Effector CD4-positive, alpha-beta T cell (primary cell): ENCODE data around the gene ARL15.
"Not testable (repeated sequence)": the region's sequence is repeated elsewhere in the genome, so short reads cannot be mapped to it uniquely, and the experiment has no call there.

Source experiments
- DNase-seq: peaks from one replicate; pipeline ENCODE4 v3.0.0-alpha.2; 2020

Gene ARL15

DNA sequence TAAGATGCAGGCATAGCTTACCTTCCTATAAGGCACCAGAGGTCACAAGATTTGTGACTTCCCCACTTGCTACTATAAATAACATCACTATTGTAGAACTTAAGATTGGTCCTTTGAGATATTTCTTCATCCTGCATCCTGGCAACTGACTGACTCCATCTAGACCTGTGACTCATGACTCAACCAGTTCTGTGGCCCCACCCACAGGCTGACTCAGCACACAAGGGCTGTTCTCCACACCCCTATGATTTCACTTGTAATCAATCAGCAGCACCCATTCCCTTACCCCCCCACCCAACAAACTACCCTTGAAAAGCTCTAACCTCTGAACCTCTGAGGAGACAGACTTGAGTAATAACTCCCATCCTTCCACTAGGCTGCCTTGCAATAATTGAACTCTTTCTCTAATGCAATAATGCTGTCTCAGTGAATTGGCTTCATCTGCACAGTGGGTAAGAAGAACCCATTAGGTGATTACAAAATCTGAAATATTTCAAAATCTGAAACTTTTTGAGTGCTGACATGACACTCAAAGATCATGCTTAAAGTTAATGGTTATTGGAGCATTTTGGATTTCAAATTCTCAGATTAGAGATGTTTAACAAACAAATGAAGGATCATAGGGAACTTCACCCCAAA is 296.7 kb downstream of the ARL15 start:
- DNase-seq, result no peak

DNA sequence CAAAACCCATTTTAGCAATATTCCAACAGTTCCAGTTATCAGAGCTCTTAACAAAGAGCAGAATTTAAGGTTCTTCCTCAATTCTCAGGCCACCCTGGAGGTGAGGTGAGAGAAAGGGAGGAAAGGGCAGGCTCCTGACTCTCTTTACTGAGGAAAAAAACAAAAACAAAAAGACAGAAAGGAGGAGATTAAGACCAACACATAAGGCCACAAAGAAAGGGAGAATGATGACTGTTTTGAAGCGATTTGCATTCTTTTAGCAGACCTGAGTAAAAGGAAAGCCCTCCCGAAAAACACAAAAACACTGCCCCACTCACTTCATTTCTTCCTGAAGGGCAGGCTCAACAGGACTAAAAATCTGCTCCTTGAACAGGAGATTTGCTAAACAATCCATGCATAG is 300.5 kb downstream of the ARL15 start:
- no peak for DNase-seq

DNA sequence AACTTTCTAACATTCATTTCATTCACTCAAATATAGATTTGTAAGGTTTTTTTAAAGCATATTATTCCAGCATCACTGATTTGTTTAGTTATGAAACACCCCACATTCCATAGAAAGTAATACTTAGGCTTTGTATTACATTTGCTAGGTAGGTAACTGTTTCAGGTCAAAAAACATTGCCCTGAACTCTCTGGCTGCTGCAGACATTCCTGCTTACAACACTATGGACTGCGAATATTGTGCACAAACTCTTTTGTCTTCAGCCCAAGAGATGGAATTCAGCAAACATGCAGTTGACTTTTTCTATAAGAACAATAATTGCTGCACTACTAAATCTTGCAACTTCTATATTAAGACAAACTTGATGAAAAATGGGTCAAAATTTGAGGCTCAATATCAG is 301.0 kb downstream of the ARL15 start:
- DNase-seq, result no peak

DNA sequence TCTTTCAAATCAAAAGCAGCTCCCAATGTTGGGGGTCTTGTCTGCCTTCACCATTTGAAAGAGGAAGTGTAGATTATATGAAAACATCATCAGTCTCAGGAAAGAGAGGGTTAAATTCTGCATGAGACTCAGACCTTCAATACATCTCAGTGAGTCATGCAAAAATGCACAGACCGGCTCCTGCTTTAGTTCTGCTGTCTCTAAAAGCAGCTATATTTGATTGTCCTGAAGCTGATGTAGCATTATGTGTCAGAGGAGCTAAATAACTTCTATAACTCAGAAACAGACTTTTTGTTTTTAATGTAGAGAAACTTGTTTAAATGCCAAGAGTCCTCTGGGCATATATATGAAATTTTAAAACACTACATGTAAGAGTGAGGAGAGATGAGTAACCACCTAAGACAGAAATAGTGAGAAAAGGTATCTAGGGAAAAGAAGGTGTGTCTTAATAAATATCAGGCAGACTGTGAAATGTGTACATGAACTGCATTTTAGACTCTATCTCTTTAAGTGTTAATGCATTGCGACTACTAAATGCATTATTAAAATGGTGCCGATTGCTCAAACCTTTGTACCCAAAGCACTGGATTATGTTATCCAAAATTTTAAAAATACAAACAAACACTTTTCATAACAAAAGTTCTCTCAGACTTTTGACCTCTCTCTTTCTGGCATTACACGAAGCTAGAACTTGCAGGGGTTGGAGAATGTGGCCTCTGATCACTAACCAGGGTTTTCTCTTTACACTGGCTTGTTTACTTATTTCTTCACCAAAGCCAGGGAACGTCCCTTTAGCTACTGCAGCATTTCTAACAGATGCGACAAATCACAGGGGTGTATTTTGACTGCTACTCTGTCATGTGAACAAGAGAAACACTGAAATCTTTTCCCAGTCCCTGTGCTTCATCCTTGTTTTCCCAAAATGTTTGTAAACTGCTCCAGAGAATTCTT is 302.3 kb downstream of the ARL15 start:
- no peak for DNase-seq

DNA sequence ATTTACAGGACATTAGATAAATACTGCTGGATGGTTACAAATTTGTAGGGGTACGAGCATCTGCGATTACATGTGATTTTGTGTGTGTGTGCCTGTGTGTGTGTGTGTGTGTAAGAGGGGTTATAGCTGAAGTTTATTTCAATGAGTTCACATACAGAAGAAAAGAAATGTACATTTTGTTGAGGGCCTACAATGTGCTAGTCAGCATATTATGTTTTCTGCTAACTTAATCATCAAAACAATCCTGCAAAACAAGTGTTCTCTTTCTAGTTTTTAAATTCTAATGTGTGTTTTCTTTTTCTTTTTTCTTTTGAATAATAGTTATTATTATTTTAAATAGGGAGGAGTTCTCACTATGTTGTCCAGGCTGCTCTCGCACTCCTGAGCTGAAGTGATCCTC is 305.7 kb downstream of the ARL15 start:
- no peak for DNase-seq

DNA sequence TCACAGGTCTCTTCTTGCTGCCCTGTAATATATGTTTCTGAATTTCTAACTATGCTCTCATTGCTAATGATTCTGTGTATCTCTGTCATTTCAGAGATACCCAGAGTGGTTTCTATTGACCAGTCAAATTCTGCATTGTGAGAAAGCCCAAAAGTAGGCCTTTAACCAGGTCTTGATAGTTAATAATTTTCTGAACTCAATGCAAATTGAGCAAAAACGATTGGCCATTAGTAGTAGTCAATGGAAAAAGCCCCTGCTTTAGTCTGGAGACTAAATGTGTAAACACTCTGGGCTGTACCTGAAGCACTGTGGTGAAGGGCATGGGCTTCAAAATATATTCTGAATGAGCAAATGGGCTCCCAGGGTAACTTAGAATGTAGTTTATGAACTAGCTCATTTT is 307.6 kb downstream of the ARL15 start:
- no peak for DNase-seq

DNA sequence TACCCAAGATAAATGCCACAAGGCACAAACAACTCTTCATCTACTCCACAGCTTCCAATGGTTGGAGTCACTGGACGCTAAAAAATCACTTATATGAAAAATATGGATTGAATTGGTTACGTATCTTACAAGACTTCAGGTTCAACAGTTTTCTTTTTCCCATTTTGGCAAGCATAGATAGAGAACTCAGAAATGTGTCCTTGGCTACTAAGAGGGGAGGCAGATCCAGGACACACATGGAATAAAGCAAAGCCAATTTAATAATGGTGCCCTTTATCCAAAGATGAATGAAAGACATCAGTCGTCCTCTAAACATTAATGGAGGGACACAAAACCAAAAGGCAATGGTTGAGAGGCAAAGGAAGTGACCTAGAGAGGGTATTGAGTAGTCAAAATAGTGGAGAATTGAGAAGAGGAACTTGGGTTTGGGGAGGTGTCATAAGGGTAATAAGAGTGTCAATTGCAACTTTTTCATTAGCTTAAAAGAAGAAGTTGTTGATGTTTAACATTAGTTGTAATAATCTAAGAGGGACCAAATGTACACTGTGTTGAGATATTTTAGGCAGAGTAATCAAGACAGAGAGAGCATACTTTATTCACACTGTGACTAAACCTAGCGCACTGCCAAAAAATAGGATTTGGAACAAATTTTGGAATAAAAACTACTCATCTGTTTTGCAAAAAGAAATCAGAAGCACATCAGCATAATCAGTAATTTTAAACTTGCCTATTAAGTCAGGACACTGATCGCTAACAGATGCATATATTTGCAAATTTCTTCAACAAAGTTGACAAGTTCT is 308.2 kb downstream of the ARL15 start:
- DNase-seq, result no peak

DNA sequence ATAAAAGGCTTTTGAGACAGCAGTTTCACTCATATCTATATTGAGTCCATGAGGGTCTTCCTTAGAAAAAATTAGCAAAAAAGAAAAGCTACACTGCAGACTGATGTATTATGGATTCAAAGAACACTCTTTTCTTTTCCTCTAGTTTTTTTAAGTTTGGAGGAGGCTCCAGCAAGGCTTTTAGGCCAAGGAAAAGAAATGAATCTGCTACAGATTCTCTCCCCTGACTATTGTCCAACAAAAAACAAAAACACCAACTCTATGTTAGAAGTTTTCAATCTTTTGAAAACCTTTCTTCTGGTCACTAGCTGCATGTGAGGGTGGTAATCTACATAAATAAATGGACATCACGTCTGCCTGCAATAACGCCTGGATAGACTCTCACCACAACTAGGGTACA is 310.4 kb downstream of the ARL15 start:
- no peak for DNase-seq

DNA sequence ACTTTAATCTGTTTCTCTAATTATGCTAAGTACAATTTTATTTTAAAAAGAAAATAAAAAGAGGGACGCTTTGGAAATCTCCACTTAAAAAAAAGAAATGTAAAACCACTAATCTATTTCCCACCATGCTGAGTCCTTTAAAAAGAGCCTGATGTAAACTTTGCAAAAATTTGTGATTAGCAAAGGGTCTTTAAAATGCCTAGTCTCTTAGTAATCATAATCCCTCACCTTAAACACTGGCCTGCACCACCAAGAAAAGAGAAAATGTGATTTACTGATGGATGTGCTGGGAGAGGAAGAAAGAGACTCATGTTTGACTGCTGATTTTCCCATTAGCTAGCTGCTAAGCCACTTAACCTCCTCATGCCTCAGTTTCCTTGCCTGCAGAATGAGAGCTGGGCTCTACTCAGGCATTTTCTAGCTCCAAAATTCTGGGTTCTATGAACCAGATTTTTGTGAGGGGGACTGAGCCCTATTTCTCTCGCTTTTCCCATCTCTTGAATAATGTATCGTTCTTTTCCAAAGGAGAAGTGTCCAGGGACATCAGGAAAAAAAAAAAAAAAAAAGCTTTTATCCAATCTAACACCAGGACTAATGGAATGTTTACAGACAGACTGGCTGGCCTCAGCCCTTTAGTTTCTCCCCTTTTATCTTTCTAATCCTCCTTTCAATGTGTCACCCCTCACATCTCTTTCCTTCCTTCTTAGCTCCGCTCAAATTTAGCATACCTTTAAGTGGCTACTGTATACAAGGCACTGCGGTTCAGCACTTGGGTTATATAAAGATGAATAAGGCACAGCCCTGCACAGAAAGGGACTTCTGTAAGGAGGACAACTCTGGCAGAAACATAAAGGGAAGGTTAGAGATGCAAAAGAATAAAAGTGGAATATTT is 312.4 kb downstream of the ARL15 start:
- no peak for DNase-seq

DNA sequence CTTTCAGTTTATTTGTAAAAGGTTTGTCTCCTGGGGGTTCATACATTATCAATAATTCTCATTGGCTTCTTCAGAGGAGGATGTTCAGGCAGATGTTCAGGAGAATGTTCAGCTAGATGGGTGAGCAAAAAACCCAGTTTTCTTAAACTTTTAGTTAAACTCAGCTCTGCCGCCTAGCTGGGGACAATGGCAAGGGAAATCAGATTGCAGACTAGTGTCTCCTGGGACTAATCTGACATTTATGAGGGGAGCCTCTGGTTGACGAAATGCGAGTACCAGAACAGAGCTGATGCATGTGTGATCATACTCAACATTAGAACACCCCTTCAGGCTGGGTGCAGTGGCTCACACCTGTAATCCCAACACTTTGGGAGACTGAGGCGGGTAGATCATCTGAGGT is 314.4 kb downstream of the ARL15 start:
- no peak for DNase-seq

DNA sequence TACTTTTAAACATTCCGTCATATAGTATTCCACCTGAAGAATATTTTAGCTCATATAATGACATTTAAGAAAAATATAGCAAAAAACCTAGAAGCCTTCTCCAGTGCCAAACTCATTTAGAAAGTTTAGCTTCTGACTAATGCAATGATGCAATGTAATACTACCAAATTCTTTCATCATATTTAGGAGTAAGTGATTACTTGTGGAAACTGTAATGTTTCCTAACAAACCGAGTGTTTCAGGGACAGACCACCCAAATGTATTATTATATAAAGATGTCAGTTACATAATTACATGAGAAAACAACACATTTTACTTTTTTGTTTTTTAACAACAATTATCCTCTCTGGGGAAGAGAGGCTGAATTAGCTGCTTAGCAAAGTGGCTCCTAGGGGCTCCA is 316.2 kb downstream of the ARL15 start:
- DNase-seq, result no peak

DNA sequence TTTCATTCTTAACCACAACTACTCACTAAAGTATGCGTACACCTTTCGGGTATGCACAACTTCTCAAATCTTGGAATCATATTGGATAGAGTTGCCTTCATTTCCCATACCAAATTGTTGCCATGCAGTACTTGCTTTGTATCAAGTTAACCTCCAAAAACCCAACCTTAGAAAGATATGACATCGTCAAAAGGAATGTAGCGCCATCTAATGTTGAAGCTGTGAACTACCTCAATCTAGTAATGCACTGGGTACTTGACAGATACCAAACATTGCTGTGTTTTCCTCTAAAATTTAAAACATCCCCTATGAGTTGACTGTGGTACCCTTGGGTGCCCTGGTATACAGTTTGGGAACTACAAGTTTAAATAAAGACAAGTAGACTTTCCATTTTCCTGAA is 318.4 kb downstream of the ARL15 start:
- no peak for DNase-seq

DNA sequence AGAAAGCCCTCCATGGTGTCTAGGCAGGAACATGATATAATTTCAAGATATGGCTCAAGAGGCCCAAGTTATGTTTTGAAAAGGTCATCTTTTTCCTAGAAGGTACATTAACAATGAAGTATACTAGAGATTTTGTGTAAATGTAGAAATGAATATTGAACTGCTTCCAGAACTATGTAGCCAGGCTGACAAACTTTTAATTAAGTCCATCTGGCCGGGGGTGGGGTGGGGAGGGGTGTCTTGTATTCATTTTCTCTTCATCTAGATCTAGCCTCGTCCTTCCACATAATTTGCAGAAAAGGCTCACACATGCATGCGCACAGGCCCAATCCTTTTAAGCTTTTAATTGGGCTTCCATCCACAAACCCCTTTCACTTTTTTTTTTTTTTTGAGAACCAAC is 323.3 kb downstream of the ARL15 start:
- no peak for DNase-seq

DNA sequence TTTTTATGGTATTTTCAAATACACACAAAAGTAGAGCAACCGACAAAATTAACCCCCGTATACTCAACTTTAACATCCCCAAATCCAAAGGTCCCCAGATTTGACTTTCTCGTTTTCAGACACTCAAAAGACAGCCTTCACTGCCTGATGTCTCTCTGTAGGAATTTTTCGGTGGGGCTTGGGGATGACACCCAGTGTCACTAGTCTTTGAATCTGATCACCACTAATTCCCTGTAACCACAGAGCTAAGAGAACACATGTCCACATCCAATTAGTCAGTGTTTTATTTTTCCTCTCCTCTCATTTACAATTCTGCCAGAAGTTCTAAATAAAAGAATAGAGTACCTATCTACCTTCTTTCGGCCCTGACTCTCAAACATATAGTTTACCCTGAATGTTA is 324.6 kb downstream of the ARL15 start:
- no peak for DNase-seq

DNA sequence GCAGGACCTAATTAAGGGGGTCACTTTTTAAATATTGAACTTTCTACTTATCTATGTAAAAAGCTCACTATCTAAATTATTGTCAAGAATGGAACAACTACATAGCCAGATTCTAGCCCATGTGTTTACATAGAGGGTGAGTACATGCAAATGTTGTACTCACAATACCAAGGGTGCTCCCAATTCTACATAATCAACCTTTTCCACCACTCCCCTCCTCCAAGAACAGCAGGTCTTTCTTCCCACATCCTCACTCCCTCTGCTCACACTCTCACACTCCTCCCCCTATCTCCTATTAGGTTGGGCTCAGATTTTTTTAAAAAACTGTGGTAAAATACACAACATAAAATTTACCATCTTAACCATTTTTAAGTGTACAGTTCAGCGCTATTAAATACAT is 325.4 kb downstream of the ARL15 start:
- no peak for DNase-seq

DNA sequence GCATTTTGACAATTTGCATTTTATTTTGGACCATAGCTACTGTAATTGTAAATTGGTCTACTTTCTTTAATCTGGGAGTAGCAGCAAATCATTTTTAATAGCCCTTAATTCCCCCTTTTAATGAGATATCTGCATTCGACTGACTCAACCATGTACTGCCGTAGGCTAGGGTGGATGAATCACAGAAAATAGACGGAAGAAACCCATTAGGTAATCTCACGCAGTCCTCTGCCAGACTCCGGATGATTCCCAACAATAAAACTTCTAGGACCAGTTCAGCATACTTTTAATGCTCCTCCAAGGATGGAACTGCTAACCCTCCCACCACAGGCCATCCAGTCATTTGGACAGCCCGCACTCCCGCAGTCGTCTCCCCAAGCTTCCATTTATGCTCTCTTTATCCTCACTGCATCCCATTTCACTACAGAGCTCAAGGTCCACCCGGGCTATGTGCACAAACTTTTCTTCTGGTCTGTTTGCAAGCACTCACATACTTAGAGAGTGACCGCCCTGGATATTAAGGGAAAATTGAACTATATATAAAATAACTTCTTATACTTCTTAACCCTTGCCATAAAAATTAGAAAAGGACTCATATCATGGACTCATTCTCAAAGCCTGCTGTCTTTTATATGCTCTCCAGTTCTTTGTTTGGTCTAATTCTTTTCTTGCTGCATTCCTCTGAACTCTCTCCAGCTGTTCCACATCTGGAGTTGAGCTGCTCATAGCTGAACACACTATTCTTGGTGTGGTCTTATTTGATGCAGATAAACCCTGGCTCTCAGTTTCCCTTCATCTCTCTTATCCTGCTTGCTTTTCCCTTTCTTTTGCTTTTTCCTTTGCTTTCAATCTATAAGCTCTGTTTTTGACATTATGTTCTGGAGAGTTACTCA is 326.6 kb downstream of the ARL15 start:
- no peak for DNase-seq

DNA sequence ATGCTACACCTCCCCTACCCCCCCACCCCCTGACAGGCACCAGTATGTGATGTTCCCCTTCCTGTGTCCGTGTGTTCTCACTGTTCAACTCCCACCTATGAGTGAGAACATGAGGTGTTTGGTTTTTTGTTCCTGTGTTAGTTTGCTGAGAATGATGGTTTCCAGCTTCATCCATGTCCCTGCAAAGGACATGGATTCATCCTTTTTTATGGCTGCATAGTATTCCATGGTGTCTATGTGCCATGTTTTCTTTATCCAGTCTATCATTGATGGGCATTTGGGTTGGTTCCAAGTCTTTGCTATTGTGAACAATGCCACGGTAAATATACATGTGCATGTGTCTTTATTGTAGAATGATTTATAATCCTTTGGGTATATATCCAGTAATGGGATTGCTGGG is 328.1 kb downstream of the ARL15 start:
- not testable (repeated sequence) for DNase-seq

DNA sequence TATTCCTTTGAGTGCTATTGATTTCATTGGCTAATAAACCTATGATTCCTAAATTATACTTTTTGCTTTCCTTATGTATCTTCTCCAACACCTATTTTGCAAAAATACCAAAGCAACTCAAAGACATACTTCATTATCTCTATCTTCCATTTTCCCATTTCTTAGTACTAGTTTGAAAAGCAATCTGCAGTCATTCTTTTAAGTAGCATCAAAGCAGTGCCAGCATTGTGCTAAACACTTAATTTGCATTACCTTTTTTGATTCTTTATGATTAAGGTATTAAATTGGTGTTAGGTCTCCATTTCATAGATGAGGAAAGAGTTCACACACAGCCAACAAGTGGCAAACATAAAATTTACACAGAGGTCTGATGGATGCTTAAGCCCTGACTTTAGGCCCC is 330.3 kb downstream of the ARL15 start:
- DNase-seq, result no peak

DNA sequence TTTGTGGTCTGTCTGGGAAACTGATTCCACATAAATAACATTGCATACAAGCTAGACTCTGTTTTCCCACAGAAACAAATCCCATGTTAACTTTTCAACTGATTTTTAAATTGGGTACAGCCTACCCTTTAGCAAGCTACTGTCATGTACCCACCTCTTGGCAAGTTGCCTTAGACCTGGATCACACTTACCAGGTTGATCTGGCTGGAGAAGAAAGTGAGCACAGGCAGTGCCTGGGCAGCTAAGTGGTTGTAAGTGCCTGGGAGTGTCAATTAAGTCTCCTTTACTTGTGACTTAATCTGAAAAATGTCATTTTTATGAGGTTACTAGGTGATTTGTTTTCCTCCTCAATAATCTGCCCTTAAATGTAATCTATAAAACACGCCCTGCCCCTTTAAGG is 336.4 kb downstream of the ARL15 start:
- no peak for DNase-seq

DNA sequence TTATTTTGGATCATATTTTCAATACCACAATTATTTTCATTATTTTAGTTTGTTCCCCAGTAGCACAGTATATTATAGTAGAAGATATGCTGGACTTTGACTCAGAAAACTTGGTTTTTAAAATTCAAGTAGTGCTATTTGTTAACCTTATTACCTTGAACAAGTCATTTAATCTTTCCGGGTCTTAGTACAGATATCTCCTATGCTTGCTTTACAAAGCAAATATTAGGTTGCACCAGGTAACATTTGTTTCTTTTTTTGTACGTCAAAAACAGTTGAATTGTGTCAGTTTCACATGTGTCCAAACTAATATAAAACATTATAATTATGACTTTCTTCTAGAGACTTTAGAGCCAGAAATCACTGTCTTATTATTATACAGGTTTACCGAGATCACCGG is 338.1 kb downstream of the ARL15 start:
- no peak for DNase-seq

DNA sequence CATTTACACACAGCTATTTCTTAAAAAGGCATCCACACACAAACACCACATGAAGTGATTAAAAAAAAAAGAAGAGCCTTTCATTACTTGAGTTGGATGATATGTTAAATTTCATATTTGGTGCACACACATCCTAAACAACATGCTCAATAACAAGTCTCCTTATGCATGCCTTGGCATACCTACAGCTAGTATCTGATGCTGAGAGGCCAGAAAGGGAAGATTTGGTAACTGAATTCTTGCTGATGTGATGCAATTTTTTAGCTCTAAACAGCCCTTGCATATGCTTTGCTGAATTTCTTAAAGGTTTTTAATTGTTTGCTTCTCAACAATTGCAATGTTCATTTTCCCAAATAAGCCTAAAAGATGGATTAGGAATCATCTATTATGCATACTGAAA is 338.8 kb downstream of the ARL15 start:
- DNase-seq, result no peak

DNA sequence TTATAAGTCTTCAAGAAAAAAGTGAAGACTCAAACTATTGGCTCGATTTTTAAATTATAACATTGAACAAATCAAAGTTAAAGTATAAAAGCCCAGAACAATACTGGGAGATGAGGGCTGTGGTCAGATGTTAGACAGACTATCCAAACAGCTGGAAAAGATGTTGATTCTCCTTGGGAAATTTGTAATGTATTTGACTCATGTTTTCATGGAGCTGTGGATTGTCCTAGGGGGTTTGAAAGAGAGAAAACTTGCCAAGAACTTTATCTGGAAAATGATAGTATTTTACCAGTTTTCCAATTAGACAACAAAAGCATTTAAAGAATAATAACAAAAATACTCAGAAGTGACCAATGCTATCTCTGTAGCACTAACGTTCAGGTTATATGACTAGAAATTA is 339.2 kb downstream of the ARL15 start:
- no peak for DNase-seq
